Mesothelial cell of epicardium (in vitro differentiated cells): Measurements from ENCODE around the gene CHMP2B. TPM values are rescaled to one million over a fixed set of nuclear protein-coding genes. Genes with fewer than 3 reads are reported as not detected.

ENCODE experiments used
- DNase-seq, 2 experiments: peaks; one replicate each; pipeline ENCODE4 v3.0.0; 2021; ENCODE audit warnings: low spot score in 2 of 2; ENCODE audit not compliant: unreplicated experiment in 2 of 2
- H3K27ac Mint-ChIP-seq: 2 replicates; pipeline ENCODE4 v1.8.0; 2021; ENCODE audit warnings: mixed read lengths
- H3K27me3 Mint-ChIP-seq: 2 replicates; pipeline ENCODE4 v1.8.0; 2021; ENCODE audit warnings: low read depth, mixed read lengths
- H3K36me3 Mint-ChIP-seq: 2 replicates; pipeline ENCODE4 v1.8.0; 2021; ENCODE audit warnings: mixed read lengths
- H3K4me1 Mint-ChIP-seq: 2 replicates; pipeline ENCODE4 v1.8.0; 2021; ENCODE audit warnings: mixed read lengths
- H3K4me3 Mint-ChIP-seq: 2 replicates; pipeline ENCODE4 v1.8.0; 2021; ENCODE audit warnings: mild to moderate bottlenecking, moderate library complexity, mixed read lengths
- H3K9me3 Mint-ChIP-seq: 2 replicates; pipeline ENCODE4 v1.8.0; 2021; ENCODE audit warnings: mixed read lengths
- CTCF ChIP-seq: fragments of 200-600 bp; sonication (generic); IDR thresholded peaks from one replicate; pipeline ENCODE4 v1.5.0; 2021; ENCODE audit warnings: antibody characterized with exemption; ENCODE audit not compliant: unreplicated experiment
- total RNA-seq: library from RNA; stranded (reverse); gene quantifications from 3 replicates; pipeline ENCODE4 v1.2.1, GENCODE V29; 2021

The CHMP2B gene
- total RNA-seq, 1 donor from 2014 or later, result 26.4 TPM

GRCh38 chr3:87209111-87209510, 18.0 kb upstream of the CHMP2B start:
- no peak for TF ChIP-seq CTCF
- H3K27ac Mint-ChIP-seq, result no peak overlapping the region
- peaks cover 4% of the 10 kb centered on the region for H3K4me1 Mint-ChIP-seq
- no peaks in the 10 kb centered on the region for H3K36me3 Mint-ChIP-seq
- H3K27me3 Mint-ChIP-seq, result peaks cover 33% of the 10 kb centered on the region
- H3K4me3 Mint-ChIP-seq, result no peak overlapping the region
- DNase-seq, result no peak
- no peaks in the 10 kb centered on the region for H3K9me3 Mint-ChIP-seq

GRCh38 chr3:87218560-87218959, 8.5 kb upstream of the CHMP2B start:
- Mint-ChIP-seq H3K36me3 (no peaks in the 10 kb centered on the region), H3K27me3 (peaks cover 47% of the 10 kb centered on the region), H3K27ac (no peak overlapping the region), H3K4me3 (no peak overlapping the region), H3K9me3 (peaks cover 8% of the 10 kb centered on the region), H3K4me1 (no peaks in the 10 kb centered on the region)
- no peak for DNase-seq
- no peak for TF ChIP-seq CTCF

- no peak for DNase-seq
- Mint-ChIP-seq H3K36me3 (no peaks in the 10 kb centered on the region), H3K4me3 (no peak overlapping the region), H3K9me3 (peaks cover 8% of the 10 kb centered on the region), H3K27me3 (peaks cover 41% of the 10 kb centered on the region), H3K27ac (no peak overlapping the region), H3K4me1 (no peaks in the 10 kb centered on the region)
- TF ChIP-seq CTCF, result no peak
Observed at GRCh38 chr3:87219611-87220010, 7.5 kb upstream of the CHMP2B start.

GRCh38 chr3:87225659-87226058, 1.4 kb upstream of the CHMP2B start:
- Mint-ChIP-seq H3K4me3 (peak overlapping the region; percentile 46), H3K9me3 (peaks cover 4% of the 10 kb centered on the region), H3K27ac (no peak overlapping the region)

GRCh38 chr3:87227835-87228144, 681 bp downstream of the CHMP2B start:
- Mint-ChIP-seq H3K27ac (peak overlapping the region; percentile 100), H3K27me3 (peaks cover 6% of the 10 kb centered on the region), H3K4me1 (peaks cover 42% of the 10 kb centered on the region), H3K4me3 (peak overlapping the region; percentile 100), H3K9me3 (peaks cover 3% of the 10 kb centered on the region), H3K36me3 (peaks cover 5% of the 10 kb centered on the region)
- no peak for DNase-seq
- TF ChIP-seq CTCF, result no peak

More at GRCh38 chr3:87225659-87226058, 1.4 kb upstream of the CHMP2B start:
- DNase-seq, result no peak
- H3K4me1 Mint-ChIP-seq, result peaks cover 34% of the 10 kb centered on the region
- TF ChIP-seq CTCF, result no peak
- no peaks in the 10 kb centered on the region for H3K36me3 Mint-ChIP-seq
- peaks cover 16% of the 10 kb centered on the region for H3K27me3 Mint-ChIP-seq

GRCh38 chr3:87228316-87228715, 1.2 kb downstream of the CHMP2B start:
- Mint-ChIP-seq H3K27me3 (peaks cover 3% of the 10 kb centered on the region), H3K9me3 (no peaks in the 10 kb centered on the region), H3K4me3 (peak overlapping the region; percentile 100), H3K4me1 (peaks cover 45% of the 10 kb centered on the region), H3K27ac (peak overlapping the region; percentile 100), H3K36me3 (peaks cover 5% of the 10 kb centered on the region)
- no peak for DNase-seq
- no peak for TF ChIP-seq CTCF
